ENCODE data around the gene GLI3. TPM values are rescaled to one million over a fixed set of nuclear protein-coding genes. Genes with fewer than 3 reads are reported as not detected.

The GLI3 gene
- total RNA-seq, 2 donors from 2014 or later = 0.17 to 0.74 TPM

DNA sequence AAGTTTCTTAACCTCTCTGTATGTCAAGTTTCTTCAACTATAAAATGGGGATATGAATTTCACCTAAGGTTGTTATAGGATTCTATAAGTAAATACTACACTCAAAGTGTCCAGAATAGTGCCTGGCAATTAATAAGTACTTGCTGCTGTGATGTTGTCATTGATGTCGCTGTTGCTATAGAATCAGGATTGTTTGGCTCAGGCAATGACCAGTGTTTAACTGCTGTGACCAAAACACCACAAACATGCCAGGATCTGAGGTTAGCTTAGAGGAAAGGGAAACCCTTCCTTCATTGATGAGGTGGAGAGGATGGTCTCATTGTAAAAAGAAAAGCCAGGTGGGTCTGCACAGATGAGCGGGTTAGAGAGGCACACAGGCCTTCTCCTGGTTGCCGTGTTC is 311.1 kb downstream of the GLI3 start:
- ATAC-seq (replicated peaks) = no peak
- no peak overlapping the region for H3K4me3 Mint-ChIP-seq

DNA sequence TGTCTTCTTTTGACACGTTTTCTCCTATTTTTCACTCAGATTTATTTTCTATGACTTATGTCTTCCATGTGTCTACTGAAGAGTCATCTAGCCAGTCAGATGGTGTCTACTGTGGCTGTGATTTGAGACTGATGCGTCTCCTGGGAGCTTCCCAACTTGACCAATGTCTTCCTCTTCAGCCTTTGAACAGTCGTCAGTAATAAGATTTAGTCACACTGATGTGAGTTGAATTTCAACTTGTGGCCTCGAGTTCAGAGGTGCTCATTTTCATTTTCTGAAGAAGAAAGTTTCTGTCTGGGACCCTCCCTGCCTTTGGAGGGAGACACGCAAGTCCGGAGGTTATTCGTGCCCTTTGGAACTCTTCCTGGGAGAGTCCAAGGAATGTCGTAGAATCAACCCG is 312.2 kb downstream of the GLI3 start:
- no peak for ATAC-seq (replicated peaks)
- Mint-ChIP-seq H3K27me3 (peaks cover 27% of the 10 kb centered on the region), H3K36me3 (ENCODE audit: low read depth) (no peaks in the 10 kb centered on the region), H3K27ac (no peak overlapping the region), H3K9me3 (no peaks in the 10 kb centered on the region), H3K4me1 (no peaks in the 10 kb centered on the region), H3K4me3 (no peak overlapping the region)

More for the DNA sequence above, 311.1 kb downstream of the GLI3 start:
- Mint-ChIP-seq H3K9me3 (no peaks in the 10 kb centered on the region), H3K27me3 (peaks cover 20% of the 10 kb centered on the region), H3K27ac (no peak overlapping the region), H3K4me1 (no peaks in the 10 kb centered on the region), H3K36me3 (ENCODE audit: low read depth) (no peaks in the 10 kb centered on the region)

GRCh38 chr7:41922373-41922772 is 314.6 kb downstream of the GLI3 start:
- no peak overlapping the region for H3K27ac Mint-ChIP-seq
- no peaks in the 10 kb centered on the region for H3K36me3 Mint-ChIP-seq (ENCODE audit: low read depth)
- H3K4me1 Mint-ChIP-seq = no peaks in the 10 kb centered on the region
- no peak overlapping the region for H3K4me3 Mint-ChIP-seq
- H3K9me3 Mint-ChIP-seq = no peaks in the 10 kb centered on the region
- peaks cover 24% of the 10 kb centered on the region for H3K27me3 Mint-ChIP-seq
- no peak for ATAC-seq (replicated peaks)

GRCh38 chr7:41921453-41921981 is 315.5 kb downstream of the GLI3 start:
- H3K36me3 Mint-ChIP-seq (ENCODE audit: low read depth) = no peaks in the 10 kb centered on the region
- H3K4me1 Mint-ChIP-seq = no peaks in the 10 kb centered on the region
- peaks cover 23% of the 10 kb centered on the region for H3K27me3 Mint-ChIP-seq
- ATAC-seq (replicated peaks) = no peak
- H3K27ac Mint-ChIP-seq = no peak overlapping the region
- H3K4me3 Mint-ChIP-seq = no peak overlapping the region
- no peaks in the 10 kb centered on the region for H3K9me3 Mint-ChIP-seq

- Mint-ChIP-seq H3K27me3 (peaks cover 23% of the 10 kb centered on the region), H3K4me3 (no peak overlapping the region), H3K27ac (no peak overlapping the region), H3K9me3 (no peaks in the 10 kb centered on the region), H3K36me3 (ENCODE audit: low read depth) (no peaks in the 10 kb centered on the region), H3K4me1 (no peaks in the 10 kb centered on the region)
- ATAC-seq (replicated peaks) = no peak
Measured at GRCh38 chr7:41918597-41918996, 318.4 kb downstream of the GLI3 start.

DNA sequence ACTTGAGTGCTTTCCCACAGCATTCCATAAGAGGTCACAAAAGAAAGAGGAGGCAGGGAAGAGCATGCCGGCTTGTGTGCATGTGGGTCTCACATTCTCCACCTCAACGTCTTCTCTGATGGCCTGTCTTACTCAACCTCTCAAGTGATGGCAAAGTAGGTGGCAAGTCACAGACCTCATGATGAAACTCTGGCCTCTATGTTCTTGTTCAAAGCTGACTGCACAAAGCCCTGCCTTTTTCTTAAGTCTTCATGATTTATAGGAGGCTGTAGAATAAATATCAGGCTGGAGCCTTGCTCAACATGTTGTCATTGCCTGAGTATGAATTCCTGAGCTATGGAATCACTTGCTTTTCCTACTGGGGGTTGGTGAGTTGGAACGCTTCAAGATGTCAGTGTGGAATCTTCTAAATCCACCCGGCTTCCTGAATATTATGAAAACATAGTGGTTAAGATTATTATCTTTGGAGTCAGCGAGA is 320.5 kb downstream of the GLI3 start:
- Mint-ChIP-seq H3K4me1 (no peaks in the 10 kb centered on the region), H3K27me3 (peaks cover 18% of the 10 kb centered on the region), H3K9me3 (no peaks in the 10 kb centered on the region), H3K36me3 (ENCODE audit: low read depth) (no peaks in the 10 kb centered on the region), H3K27ac (no peak overlapping the region), H3K4me3 (no peak overlapping the region)
- no peak for ATAC-seq (replicated peaks)

- no peak for ATAC-seq (replicated peaks)
- Mint-ChIP-seq H3K9me3 (no peaks in the 10 kb centered on the region), H3K27ac (no peak overlapping the region), H3K4me3 (no peak overlapping the region), H3K4me1 (no peaks in the 10 kb centered on the region), H3K27me3 (peaks cover 21% of the 10 kb centered on the region), H3K36me3 (ENCODE audit: low read depth) (no peaks in the 10 kb centered on the region)
Measured at GRCh38 chr7:41915871-41916270, 321.1 kb downstream of the GLI3 start.

DNA sequence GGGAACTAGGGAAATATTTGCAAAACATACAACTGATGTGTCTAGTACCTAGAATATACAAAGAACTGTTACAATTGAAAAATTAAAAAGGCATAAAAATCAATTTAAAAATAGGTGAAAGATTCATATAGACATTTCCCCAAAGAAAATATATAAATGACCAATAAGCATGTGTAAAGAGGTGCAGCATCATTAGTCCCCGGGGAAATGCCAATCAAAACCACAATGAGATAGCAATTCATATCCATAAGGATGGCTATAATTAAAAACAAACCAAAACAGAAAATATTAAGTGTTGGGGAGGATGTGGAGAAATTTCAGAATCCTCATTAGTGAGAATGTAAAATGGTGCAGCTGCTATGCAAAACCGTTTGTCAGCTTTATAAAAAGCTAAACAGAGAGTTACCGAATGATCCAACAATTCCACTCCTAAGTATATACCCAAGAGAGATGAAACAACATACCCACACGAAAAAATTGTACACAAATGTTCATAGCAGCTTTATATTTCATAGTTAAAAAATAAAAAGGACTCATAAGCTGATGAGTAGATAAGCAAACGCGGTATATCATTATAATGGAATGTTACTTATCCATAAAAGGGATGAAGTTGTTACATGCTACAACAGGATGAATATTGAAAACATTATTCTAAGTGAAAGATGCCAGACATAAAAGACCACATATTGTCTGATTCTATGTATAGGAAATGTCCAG is 324.0 kb downstream of the GLI3 start:
- no peaks in the 10 kb centered on the region for H3K4me1 Mint-ChIP-seq
- ATAC-seq (replicated peaks) = no peak
- no peaks in the 10 kb centered on the region for H3K9me3 Mint-ChIP-seq
- H3K27me3 Mint-ChIP-seq = peaks cover 17% of the 10 kb centered on the region
- H3K4me3 Mint-ChIP-seq = no peak overlapping the region
- no peaks in the 10 kb centered on the region for H3K36me3 Mint-ChIP-seq (ENCODE audit: low read depth)
- no peak overlapping the region for H3K27ac Mint-ChIP-seq

GRCh38 chr7:41912426-41912825 is 324.6 kb downstream of the GLI3 start:
- H3K4me1 Mint-ChIP-seq = no peaks in the 10 kb centered on the region
- ATAC-seq (replicated peaks) = no peak
- no peaks in the 10 kb centered on the region for H3K9me3 Mint-ChIP-seq
- no peaks in the 10 kb centered on the region for H3K36me3 Mint-ChIP-seq (ENCODE audit: low read depth)
- H3K27me3 Mint-ChIP-seq = peaks cover 13% of the 10 kb centered on the region
- no peak overlapping the region for H3K27ac Mint-ChIP-seq
- H3K4me3 Mint-ChIP-seq = no peak overlapping the region

DNA sequence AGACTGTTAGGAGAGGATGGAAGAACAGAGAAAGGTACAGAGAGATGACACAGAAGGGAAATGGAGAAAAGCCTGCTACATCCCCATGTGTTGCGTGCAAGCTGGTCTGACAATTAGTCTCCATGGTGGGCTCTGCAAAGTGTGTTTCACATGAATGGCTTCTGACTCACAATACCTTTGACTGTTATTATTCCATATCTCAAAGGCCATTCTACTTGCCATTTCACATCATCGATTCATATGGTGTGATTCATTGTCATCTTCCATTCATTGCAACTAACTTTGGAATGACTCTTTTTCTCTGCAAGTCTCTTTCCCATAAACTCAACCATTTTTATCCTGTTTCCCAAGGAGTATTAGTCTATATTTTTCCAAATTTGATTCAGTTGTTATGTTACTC is 325.2 kb downstream of the GLI3 start:
- Mint-ChIP-seq H3K27me3 (peaks cover 13% of the 10 kb centered on the region), H3K4me3 (no peak overlapping the region), H3K27ac (no peak overlapping the region), H3K36me3 (ENCODE audit: low read depth) (no peaks in the 10 kb centered on the region), H3K4me1 (no peaks in the 10 kb centered on the region), H3K9me3 (no peaks in the 10 kb centered on the region)
- no peak for ATAC-seq (replicated peaks)

Data from activated T-helper 17 cell treated with anti-CD3 and anti-CD28 coated beads, Interleukin-2, amount 50 U/mL, for 72 hours (primary cell).